ENCODE data around the gene TRPC3.

DNA sequence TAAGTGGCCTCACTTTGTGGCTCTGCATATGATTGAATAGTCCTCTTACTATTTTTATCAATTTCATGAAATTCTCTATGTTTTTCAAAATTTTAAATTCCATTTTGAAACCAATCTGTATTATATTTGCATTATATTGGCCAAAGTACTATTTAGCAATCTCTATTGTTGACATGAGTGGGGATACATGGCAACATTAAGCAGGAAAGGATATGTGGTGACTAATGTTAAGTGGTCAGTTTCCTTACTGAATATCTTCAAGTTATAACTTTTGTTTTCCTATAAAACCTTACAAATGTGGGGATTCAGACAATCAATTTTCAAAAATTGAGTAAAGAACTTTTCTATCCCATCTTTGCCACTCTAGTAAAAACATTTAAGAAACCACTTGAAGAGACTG lies 91.7 kb downstream of the TRPC3 start:
- TF ChIP-seq EZH2 (IDR thresholded peaks at IDR 0.05), result no peak
- TF ChIP-seq POLR2AphosphoS5 (IDR thresholded peaks at IDR 0.05; ENCODE audit: borderline replicate concordance, low read depth, low read length), result no peak

Measured in SK-N-MC (cell line).